Measurements from ENCODE around the gene LRP11.
A peak's percentile ranks its signal among the peaks of the same experiment; 100 is the strongest.
"Not testable (repeated sequence)": the region's sequence is repeated elsewhere in the genome, so short reads cannot be mapped to it uniquely, and the experiment has no call there.

The LRP11 gene

DNA sequence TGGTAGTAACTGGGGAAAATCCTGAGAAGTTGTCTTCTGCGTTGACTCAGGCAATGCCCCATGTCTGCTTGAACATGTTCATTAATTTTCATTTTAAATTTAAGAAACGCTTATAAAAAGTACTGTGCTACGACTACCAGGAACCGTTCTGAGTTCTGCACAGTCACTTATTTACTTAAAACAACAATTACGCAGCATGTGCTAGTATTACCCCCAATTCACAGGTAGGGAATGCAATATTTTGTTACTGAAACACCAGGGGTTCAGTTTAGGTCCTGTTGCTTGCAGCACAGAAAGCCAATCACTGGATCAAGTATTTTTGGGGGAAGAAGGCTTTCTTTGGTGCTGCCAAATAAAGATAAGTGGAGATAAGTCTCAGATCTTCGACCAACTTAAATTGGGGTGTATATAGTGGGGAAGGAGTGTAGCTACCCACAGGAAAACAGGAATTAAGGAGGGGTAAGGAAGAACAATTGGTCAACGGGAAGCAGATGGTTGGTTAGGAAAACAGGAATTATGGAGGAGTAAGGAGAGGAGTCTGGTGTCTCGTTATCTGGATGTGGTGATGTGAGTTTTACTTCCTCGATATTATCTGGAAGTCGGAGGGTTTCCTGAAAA lies 5.2 kb upstream of the LRP11 start:
- DNase-seq (ENCODE audit: low spot score): no peak

DNA sequence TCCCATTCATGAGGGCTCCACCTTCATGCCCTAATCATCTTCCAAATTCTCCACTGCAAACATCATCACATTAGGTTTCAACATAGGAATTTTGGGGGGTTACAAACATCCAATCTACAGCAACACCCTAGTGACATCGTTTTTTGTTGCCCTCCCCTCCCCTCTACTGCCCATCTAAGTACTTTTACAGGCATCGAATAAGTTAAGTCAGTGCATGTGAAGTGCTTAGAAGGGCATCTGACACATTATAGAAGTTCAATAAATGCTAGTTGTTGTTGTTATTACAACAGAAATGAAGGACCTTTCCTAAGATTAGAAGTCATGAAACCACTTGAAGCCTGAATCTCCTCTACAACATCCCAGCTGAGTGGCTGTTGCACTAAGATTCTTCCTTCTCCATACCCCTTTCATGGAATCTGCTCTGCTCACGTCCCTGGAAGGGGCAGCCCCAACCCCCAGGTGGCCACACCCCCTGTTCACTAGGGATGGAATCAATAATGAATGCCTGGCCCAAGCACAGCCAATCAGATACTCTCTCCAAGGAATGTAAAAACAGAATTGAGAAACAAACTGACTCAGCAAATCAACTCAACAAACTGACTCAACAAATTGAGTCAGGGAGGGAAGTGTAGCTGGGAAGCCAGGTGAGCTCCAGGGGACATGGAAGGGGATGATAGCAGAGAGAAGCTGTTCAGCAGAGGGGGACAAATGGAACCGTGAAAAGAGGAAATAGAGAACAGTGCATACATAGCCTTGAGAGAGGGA lies 3.9 kb upstream of the LRP11 start:
- DNase-seq (ENCODE audit: low spot score): no peak

- DNase-seq (ENCODE audit: low spot score): peak; percentile 69
Measured at GRCh38 chr6:149864578-149865535, 698 bp upstream of the LRP11 start.

DNA sequence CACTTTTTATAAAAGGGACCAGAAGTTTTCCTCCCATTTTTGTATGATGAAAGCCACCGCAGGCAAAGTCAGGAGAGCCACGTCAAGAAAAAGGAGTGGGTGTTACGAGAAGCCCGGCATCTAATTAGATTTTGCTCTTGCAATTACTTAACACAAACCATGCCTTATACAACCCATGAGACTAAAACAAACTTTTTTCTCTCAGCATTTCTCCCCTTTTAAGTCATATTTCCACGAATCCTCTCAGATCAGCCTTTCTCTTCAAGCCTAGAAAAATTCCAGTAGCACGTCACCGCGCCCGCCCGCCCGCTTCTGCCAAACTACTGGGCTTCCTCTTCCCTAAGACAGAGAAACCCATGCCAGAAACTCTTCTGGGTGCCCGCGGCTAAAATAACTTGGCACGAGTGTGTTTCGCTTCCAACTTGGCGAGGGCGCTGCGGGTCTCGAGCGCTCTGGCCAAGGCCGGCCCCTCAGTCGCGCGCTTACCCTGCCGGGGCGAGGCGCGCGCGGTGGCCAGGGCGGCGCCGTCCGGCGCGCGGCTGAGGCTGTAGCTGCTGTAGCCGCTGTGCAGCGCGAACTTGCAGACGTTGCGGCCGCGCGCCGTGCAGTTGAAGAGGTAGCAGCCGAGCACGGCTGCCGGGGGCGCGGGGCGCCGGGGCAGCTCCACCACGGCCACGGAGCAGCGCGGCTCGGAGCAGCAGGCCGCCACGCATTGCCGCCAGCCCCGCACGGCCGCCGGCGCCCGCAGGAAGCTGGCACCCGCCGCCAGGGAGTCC lies 1.0 kb downstream of the LRP11 start:
- no peak for DNase-seq (ENCODE audit: low spot score)

DNA sequence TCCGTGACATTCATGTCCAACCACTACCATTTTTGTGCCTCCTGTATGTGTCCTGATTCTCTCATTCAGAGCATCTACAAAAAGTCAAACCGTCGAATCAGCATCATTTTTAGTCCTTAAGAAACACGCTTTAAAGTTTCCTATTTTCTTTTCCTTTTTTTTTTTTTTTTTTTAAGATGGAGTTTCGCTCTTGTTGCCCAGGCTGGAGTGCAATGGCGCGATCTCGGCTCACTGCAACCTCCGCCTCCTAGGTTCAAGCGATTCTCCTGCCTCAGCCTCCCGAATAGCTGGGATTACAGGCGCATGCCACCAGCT lies 1.8 kb downstream of the LRP11 start:
- DNase-seq (ENCODE audit: low spot score): not testable (repeated sequence)

GRCh38 chr6:149861603-149862423 lies 2.3 kb downstream of the LRP11 start:
- DNase-seq (ENCODE audit: low spot score): no peak

GRCh38 chr6:149860834-149861602 lies 3.1 kb downstream of the LRP11 start:
- no peak for DNase-seq (ENCODE audit: low spot score)

- no peak for DNase-seq (ENCODE audit: low spot score)
Measured at GRCh38 chr6:149860513-149860833, 3.7 kb downstream of the LRP11 start.

- no peak for DNase-seq (ENCODE audit: low spot score)
Measured at GRCh38 chr6:149859938-149860337, 4.2 kb downstream of the LRP11 start.

DNA sequence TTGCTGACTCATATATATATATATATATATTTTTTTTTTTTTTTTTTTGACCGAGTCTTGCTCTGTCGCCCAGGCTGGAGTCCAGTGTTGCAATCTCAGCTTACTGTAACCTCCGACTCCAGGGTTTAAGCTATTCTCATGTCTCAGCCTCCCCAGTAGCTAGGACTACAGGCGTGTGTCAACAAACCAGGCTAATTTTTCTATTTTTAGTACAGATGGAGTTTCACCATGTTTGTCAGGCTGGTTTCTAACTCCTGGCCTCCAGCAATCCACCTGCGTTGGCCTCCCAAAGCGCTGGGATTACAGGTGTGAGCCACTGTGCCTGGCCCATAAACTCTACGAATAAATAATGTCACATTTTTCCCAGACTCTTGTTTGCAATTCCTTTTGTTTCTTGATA lies 4.8 kb downstream of the LRP11 start:
- DNase-seq (ENCODE audit: low spot score): no peak

GRCh38 chr6:149857541-149857940 lies 6.6 kb downstream of the LRP11 start:
- DNase-seq (ENCODE audit: low spot score): no peak

GRCh38 chr6:149856256-149856994 lies 7.7 kb downstream of the LRP11 start:
- no peak for DNase-seq (ENCODE audit: low spot score)

- no peak for DNase-seq (ENCODE audit: low spot score)
Measured at GRCh38 chr6:149855741-149856140, 8.4 kb downstream of the LRP11 start.

DNA sequence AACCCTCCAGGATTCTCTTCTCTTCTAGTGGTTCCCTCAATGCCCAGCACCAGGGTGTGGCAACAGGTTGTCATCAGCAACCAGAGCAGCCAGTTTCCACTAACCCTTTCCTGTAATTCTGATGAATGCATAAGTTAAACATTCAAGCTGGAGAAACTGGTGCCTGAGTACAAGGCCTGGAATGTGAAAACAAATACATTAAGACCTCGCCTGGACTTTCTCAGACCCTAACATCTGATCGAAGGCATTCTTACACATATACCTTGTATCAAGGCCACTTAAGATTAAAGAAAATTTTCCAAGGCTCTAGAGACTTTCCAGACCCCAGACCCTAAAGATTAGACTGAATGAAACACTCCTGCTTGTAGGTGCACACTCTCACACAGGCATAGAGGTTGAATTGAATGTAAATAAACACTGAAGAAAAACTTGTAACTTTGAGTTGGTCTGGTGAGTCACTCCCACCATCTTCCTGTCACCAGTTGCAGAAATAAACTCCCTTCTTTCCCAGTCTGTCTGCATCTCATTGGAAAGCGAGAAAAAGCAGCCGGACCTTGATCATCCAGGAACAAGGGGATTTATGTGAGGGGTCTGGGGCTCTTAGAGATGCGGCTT lies 9.0 kb downstream of the LRP11 start:
- peak; percentile 73 for DNase-seq (ENCODE audit: low spot score)

DNA sequence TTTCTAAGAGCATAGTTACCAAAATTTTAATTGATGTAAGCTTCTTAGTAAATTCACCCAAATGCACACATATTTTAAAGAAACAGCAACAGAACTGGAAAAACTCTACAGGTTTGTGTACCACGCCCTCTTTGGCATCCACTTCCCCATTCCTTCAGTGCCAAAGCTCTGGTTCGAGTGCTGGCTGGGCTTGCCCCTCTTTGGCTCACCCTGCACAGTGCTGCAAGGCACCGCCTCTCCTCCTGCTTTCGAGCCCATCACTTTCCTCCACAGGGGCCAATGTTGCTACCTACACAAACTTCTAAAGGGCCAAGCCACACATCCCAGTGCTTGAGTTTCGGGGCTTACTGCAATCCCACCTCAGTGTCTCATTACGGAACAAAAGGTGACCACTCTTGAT lies 9.6 kb downstream of the LRP11 start:
- DNase-seq (ENCODE audit: low spot score): no peak

DNA sequence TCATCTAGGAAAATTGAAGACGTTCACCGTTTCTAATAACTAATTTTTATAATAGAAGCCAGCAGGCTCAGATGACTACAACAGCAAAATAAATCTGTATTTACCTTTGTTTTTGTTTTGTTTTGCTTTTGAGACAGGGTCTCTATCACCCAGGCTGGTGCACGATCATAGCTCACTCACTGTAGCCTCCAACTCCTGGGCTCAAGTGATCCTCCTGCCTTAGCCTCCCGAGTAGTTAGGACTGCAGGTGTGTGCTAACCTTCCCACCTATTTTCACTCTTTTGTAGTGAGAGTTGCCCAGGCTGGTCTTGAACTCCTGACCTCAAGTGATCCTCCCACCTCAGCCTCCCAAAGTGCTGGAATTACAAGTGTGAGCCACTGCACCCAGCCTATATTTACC lies 10.1 kb downstream of the LRP11 start:
- not testable (repeated sequence) for DNase-seq (ENCODE audit: low spot score)

GRCh38 chr6:149852881-149853280 lies 11.3 kb downstream of the LRP11 start:
- no peak for DNase-seq (ENCODE audit: low spot score)

- no peak for DNase-seq (ENCODE audit: low spot score)
Measured at GRCh38 chr6:149852180-149852579, 12.0 kb downstream of the LRP11 start.

- DNase-seq (ENCODE audit: low spot score): no peak
Measured at GRCh38 chr6:149851461-149852110, 12.6 kb downstream of the LRP11 start.
